T-cell (primary cell): ENCODE data around the gene DGKE. TPM values are rescaled to one million over a fixed set of nuclear protein-coding genes. Genes with fewer than 3 reads are reported as not detected.

Experiments
- ATAC-seq, 4 experiments: fragments of 200-7000 bp in 3 of 4; fragments of 150-1000 bp in 1 of 4; cut with Tn5 transposase; replicated peaks in 1 of 4; 1 replicate in 3 of 4; 2 replicates in 1 of 4; pipeline ENCODE4 v1.10.0; 2021; ENCODE audit warnings: moderate library complexity in 3 of 4, mild to moderate bottlenecking in 2 of 4, moderate number of reproducible peaks in 1 of 4
- CTCF ChIA-PET, 2 donors: fragments of 300-600 bp; sonication (Branson Sonifier 250); formaldehyde crosslinking; loops; one replicate each; lab custom pipeline; 2022; ENCODE audit warnings: antibody characterized with exemption in 2 of 2; lab: Charles Lee
- POLR2A ChIA-PET, 2 donors: fragments of 300-600 bp; sonication (Branson Sonifier 250); formaldehyde crosslinking; loops; one replicate each; lab custom pipeline; 2022; ENCODE audit warnings: antibody characterized with exemption in 2 of 2; lab: Charles Lee
- DNase-seq, 35 experiments: peaks; one replicate each; pipeline versions ENCODE4 v3.0.0 to v3.0.0-alpha.2; 2013 to 2023
- H3K27ac ChIP-seq: one replicate; pipeline ENCODE4 v1.5.1; 2013; ENCODE audit warnings: low read length
- H3K27me3 ChIP-seq, 2 experiments: replicated peaks in 1 of 2; 1 replicate in 1 of 2; 2 replicates in 1 of 2; pipeline versions ENCODE4 v1.6.1 to v1.7.0; 2013; ENCODE audit warnings: low read length in 1 of 2, mixed read lengths in 1 of 2; ENCODE audit not compliant: control insufficient read depth in 2 of 2, insufficient read depth in 2 of 2; ENCODE audit errors: extremely low read depth in 1 of 2
- H3K36me3 ChIP-seq, 2 donors: 1 replicate in 1 of 2; 2 replicates in 1 of 2; pipeline versions ENCODE4 v1.6.1 to v1.7.0; 2013; ENCODE audit warnings: low read length in 1 of 2; ENCODE audit not compliant: control insufficient read depth in 2 of 2, insufficient read depth in 1 of 2; ENCODE audit errors: extremely low read depth in 1 of 2
- H3K4me1 ChIP-seq, 2 experiments: 1 replicate in 1 of 2; 2 replicates in 1 of 2; pipeline versions ENCODE4 v1.6.1 to v1.7.0; 2013; ENCODE audit warnings: low read length in 2 of 2, mixed read lengths in 1 of 2; ENCODE audit not compliant: insufficient read depth in 2 of 2, control insufficient read depth in 1 of 2; ENCODE audit errors: extremely low read depth in 1 of 2
- H3K4me3 ChIP-seq, 2 donors: 1 replicate in 1 of 2; 2 replicates in 1 of 2; pipeline versions ENCODE4 v1.5.1 to v1.7.0; 2013; ENCODE audit warnings: mild to moderate bottlenecking in 2 of 2, low read length in 1 of 2, moderate library complexity in 1 of 2; ENCODE audit not compliant: control insufficient read depth in 1 of 2; ENCODE audit errors: extremely low read depth in 1 of 2
- H3K9me3 ChIP-seq: 2 replicates; pipeline ENCODE4 v1.7.0; 2013
- H3K27ac Mint-ChIP-seq, 2 donors: one replicate each; pipeline ENCODE4 v1.8.0; 2020 to 2021; ENCODE audit warnings: mild to moderate bottlenecking in 2 of 2, mixed read lengths in 2 of 2
- H3K27me3 Mint-ChIP-seq, 2 donors: one replicate each; pipeline ENCODE4 v1.8.0; 2021 to 2022; ENCODE audit warnings: mixed read lengths in 2 of 2
- H3K36me3 Mint-ChIP-seq: one replicate; pipeline ENCODE4 v1.8.0; 2021; ENCODE audit warnings: mixed read lengths
- H3K4me1 Mint-ChIP-seq, 3 donors: one replicate each; pipeline ENCODE4 v1.8.0; 2020 to 2022; ENCODE audit warnings: mixed read lengths in 3 of 3, mild to moderate bottlenecking in 1 of 3
- H3K4me3 Mint-ChIP-seq, 3 donors: one replicate each; pipeline ENCODE4 v1.8.0; 2020 to 2022; ENCODE audit warnings: mild to moderate bottlenecking in 3 of 3, mixed read lengths in 3 of 3, moderate library complexity in 3 of 3
- H3K9me3 Mint-ChIP-seq, 3 donors: one replicate each; pipeline ENCODE4 v1.8.0; 2020 to 2022; ENCODE audit warnings: mixed read lengths in 3 of 3
- WGBS: methylation state at CpG from one replicate; pipeline ENCODE4 v1.1.5; 2013; ENCODE audit warnings: missing lambda C conversion rate; ENCODE audit not compliant: insufficient coverage; 5-methylcytosine and 5-hydroxymethylcytosine counted together
- total RNA-seq, 35 experiments: library from RNA in 6 of 35; stranded (reverse) in 6 of 35; fragments of 120-200 nt in 1 of 35; gene quantifications; one replicate each; pipeline versions ENCODE4 v1.2.1 to v1.2.4 and lab custom pipeline; 2013 to 2026

The DGKE gene
- total RNA-seq, 5 donors from 2014 or later (not counting 1 experiment from before 2014, with no cell fraction given), result 31.6 to 39.2 (median 36.8) TPM

GRCh38 chr17:56892333-56892732 lies 58.4 kb downstream of the DGKE start:
- H3K9me3 Mint-ChIP-seq, result peaks cover 2 to 18% (median 4%) of the 10 kb centered on the region in 3 donors

GRCh38 chr17:56893503-56893902 lies 59.6 kb downstream of the DGKE start:
- 87% methylated on average over 7 of the region's 7 CpGs for WGBS
- Mint-ChIP-seq H3K36me3 (peaks cover 78% of the 10 kb centered on the region), H3K4me1 (peaks cover 0 to 8% (median 0%) of the 10 kb centered on the region in 3 donors), H3K9me3 (peaks cover 0 to 7% (median 0%) of the 10 kb centered on the region in 3 donors), H3K4me3 (no peak overlapping the region), H3K27me3 (no peaks in the 10 kb centered on the region), H3K27ac (no peak overlapping the region)
- ATAC-seq (no peak), DNase-seq (no peak)
- ChIA-PET POLR2A (interaction anchor here in 1 of 2 donors (0.5 kb wide), 1 partner anchor 1877 kb away, joined by 4 read pairs; no protein-coding TSS in a partner anchor), CTCF (interaction anchor here in 1 of 2 donors (0.6 to 0.8 kb wide), 2 partner anchors 49 to 639 kb away, joined by 3 to 4 read pairs; no protein-coding TSS in a partner anchor)
- H3K27me3 ChIP-seq, result no peaks in the 10 kb centered on the region
- peaks cover 19 to 84% of the 10 kb centered on the region in 2 donors for H3K36me3 ChIP-seq
- H3K27ac ChIP-seq, result no peak overlapping the region
- H3K4me3 ChIP-seq, result no peak overlapping the region
- no peaks in the 10 kb centered on the region for H3K4me1 ChIP-seq
- no peaks in the 10 kb centered on the region for H3K9me3 ChIP-seq

More at GRCh38 chr17:56892333-56892732, 58.4 kb downstream of the DGKE start:
- Histone ChIP-seq H3K4me1 (no peaks in the 10 kb centered on the region), H3K27ac (no peak overlapping the region), H3K4me3 (no peak overlapping the region), H3K36me3 (peaks cover 20 to 76% of the 10 kb centered on the region in 2 donors), H3K27me3 (no peaks in the 10 kb centered on the region), H3K9me3 (no peaks in the 10 kb centered on the region)
- H3K27me3 Mint-ChIP-seq, result no peaks in the 10 kb centered on the region
- ChIA-PET CTCF (interaction anchor here in 1 of 2 donors (0.6 kb wide), 1 partner anchor 328 kb away, joined by 3 read pairs; no protein-coding TSS in a partner anchor), POLR2A (no interaction called here)
- H3K27ac Mint-ChIP-seq, result no peak overlapping the region
- H3K4me1 Mint-ChIP-seq, result peaks cover 0 to 3% (median 0%) of the 10 kb centered on the region in 3 donors
- DNase-seq, result no peak
- H3K4me3 Mint-ChIP-seq, result no peak overlapping the region
- H3K36me3 Mint-ChIP-seq, result peaks cover 77% of the 10 kb centered on the region
- no peak for ATAC-seq
- 100% methylated on average over 1 of the region's 1 CpG for WGBS

- ChIA-PET CTCF (no interaction called here), POLR2A (no interaction called here)
- H3K27ac ChIP-seq, result no peak overlapping the region
- Mint-ChIP-seq H3K4me3 (no peak overlapping the region), H3K4me1 (peaks cover 0 to 8% (median 0%) of the 10 kb centered on the region in 3 donors), H3K9me3 (no peaks in the 10 kb centered on the region), H3K36me3 (peaks cover 74% of the 10 kb centered on the region), H3K27ac (no peak overlapping the region), H3K27me3 (no peaks in the 10 kb centered on the region)
- H3K4me3 ChIP-seq, result no peak overlapping the region
- H3K27me3 ChIP-seq, result no peaks in the 10 kb centered on the region
- H3K9me3 ChIP-seq, result no peaks in the 10 kb centered on the region
- no peaks in the 10 kb centered on the region for H3K4me1 ChIP-seq
- ATAC-seq (no peak), DNase-seq (no peak)
- 98% methylated on average over 17 of the region's 20 CpGs for WGBS
- peaks cover 24 to 93% of the 10 kb centered on the region in 2 donors for H3K36me3 ChIP-seq
Measured at GRCh38 chr17:56894859-56895455, 61.0 kb downstream of the DGKE start.

- Histone ChIP-seq H3K27ac (no peak overlapping the region), H3K4me1 (no peaks in the 10 kb centered on the region), H3K27me3 (no peaks in the 10 kb centered on the region), H3K4me3 (no peak overlapping the region), H3K36me3 (peaks cover 34 to 94% of the 10 kb centered on the region in 2 donors), H3K9me3 (no peaks in the 10 kb centered on the region)
- ChIA-PET CTCF (no interaction called here), POLR2A (interaction anchor here in 1 of 2 donors (0.6 to 0.7 kb wide), 2 partner anchors 8 to 844 kb away, joined by 3 read pairs; no protein-coding TSS in a partner anchor)
- Mint-ChIP-seq H3K36me3 (peaks cover 71% of the 10 kb centered on the region), H3K27me3 (no peaks in the 10 kb centered on the region), H3K27ac (no peak overlapping the region), H3K4me3 (no peak overlapping the region), H3K4me1 (peaks cover 0 to 8% (median 0%) of the 10 kb centered on the region in 3 donors), H3K9me3 (no peaks in the 10 kb centered on the region)
- WGBS, result 100% methylated on average over 1 of the region's 3 CpGs
- no peak for ATAC-seq
- no peak for DNase-seq
Measured at GRCh38 chr17:56896217-56896967, 62.4 kb downstream of the DGKE start.

- Mint-ChIP-seq H3K27me3 (no peaks in the 10 kb centered on the region), H3K9me3 (no peaks in the 10 kb centered on the region), H3K4me1 (peaks cover 0 to 8% (median 0%) of the 10 kb centered on the region in 3 donors), H3K36me3 (peaks cover 77% of the 10 kb centered on the region), H3K4me3 (no peak overlapping the region), H3K27ac (no peak overlapping the region)
- ChIA-PET CTCF (no interaction called here), POLR2A (interaction anchor here in 1 of 2 donors (0.7 kb wide), 1 partner anchor 9 kb away, joined by 3 read pairs; no protein-coding TSS in a partner anchor)
- ATAC-seq (no peak), DNase-seq (no peak)
- Histone ChIP-seq H3K36me3 (peaks cover 35 to 94% of the 10 kb centered on the region in 2 donors), H3K27ac (no peak overlapping the region), H3K9me3 (no peaks in the 10 kb centered on the region), H3K4me1 (no peaks in the 10 kb centered on the region), H3K4me3 (no peak overlapping the region), H3K27me3 (no peaks in the 10 kb centered on the region)
- WGBS, result 94% methylated on average over 2 of the region's 4 CpGs
Measured at GRCh38 chr17:56896968-56897359, 63.0 kb downstream of the DGKE start.

- Histone ChIP-seq H3K9me3 (no peaks in the 10 kb centered on the region), H3K36me3 (peaks cover 39 to 94% of the 10 kb centered on the region in 2 donors), H3K27me3 (no peaks in the 10 kb centered on the region), H3K27ac (no peak overlapping the region), H3K4me1 (no peaks in the 10 kb centered on the region), H3K4me3 (no peak overlapping the region)
- peaks cover 77% of the 10 kb centered on the region for H3K36me3 Mint-ChIP-seq
- 91% methylated on average over 10 of the region's 14 CpGs for WGBS
- H3K27me3 Mint-ChIP-seq, result no peaks in the 10 kb centered on the region
- H3K4me1 Mint-ChIP-seq, result peaks cover 0 to 8% (median 0%) of the 10 kb centered on the region in 3 donors
- no peak for DNase-seq
- no peaks in the 10 kb centered on the region for H3K9me3 Mint-ChIP-seq
- no peak overlapping the region for H3K4me3 Mint-ChIP-seq
- CTCF ChIA-PET, result interaction anchor here in 1 of 2 donors (0.6 kb wide), 1 partner anchor 24 kb away, joined by 3 read pairs; no protein-coding TSS in a partner anchor
- ATAC-seq, result no peak
- POLR2A ChIA-PET, result no interaction called here
- H3K27ac Mint-ChIP-seq, result no peak overlapping the region
Measured at GRCh38 chr17:56897646-56898424, 63.9 kb downstream of the DGKE start.
